IMR-90 (cell line): ENCODE measurements around the gene EEF1G. TPM values are rescaled to one million over a fixed set of nuclear protein-coding genes. Genes with fewer than 3 reads are reported as not detected.

Experiments
- ATAC-seq: fragments of 200-7000 bp; cut with Tn5 transposase; 2 replicates; pipeline ENCODE4 v1.9.1; 2020; ENCODE audit warnings: low read depth, mild to moderate bottlenecking, moderate library complexity
- BruUV-seq: library from RNA; stranded (reverse); fragments of 400-500 nt; replicated peaks from 2 replicates; lab custom pipeline; 2021; lab: Mats Ljungman, UMichigan
- CTCF ChIA-PET: fragments of 300-600 bp; formaldehyde crosslinking; extraction: SDS; loops from one replicate; lab custom pipeline; 2021; ENCODE audit warnings: antibody characterized with exemption; lab: Yijun Ruan, JAX
- POLR2A ChIA-PET: fragments of 300-600 bp; sonication (Branson Sonifier 250); formaldehyde crosslinking; loops from one replicate; lab custom pipeline; 2022; ENCODE audit warnings: antibody characterized with exemption; ENCODE audit not compliant: unreplicated experiment; lab: Charles Lee
- DNase-seq: peaks from one replicate; pipeline ENCODE4 v3.0.0; 2013
- H2AFZ ChIP-seq: replicated peaks from 2 replicates; pipeline ENCODE3; 2013; ENCODE audit warnings: low read length, mild to moderate bottlenecking; ENCODE audit not compliant: poor library complexity
- H2AK5ac ChIP-seq: 2 replicates; pipeline ENCODE4 v1.6.1; 2013; ENCODE audit warnings: low read depth, low read length, inconsistent platforms
- H2AK9ac ChIP-seq: replicated peaks from 2 replicates; pipeline ENCODE3; 2013; ENCODE audit warnings: mild to moderate bottlenecking, low read depth, low read length, moderate library complexity; ENCODE audit not compliant: poor library complexity
- H2BK120ac ChIP-seq: 2 replicates; pipeline ENCODE4 v1.6.1; 2013; ENCODE audit warnings: low read depth, low read length, inconsistent platforms
- H2BK15ac ChIP-seq: 3 replicates; pipeline ENCODE4 v1.6.1; 2013; ENCODE audit warnings: low read depth, low read length, inconsistent platforms
- H2BK20ac ChIP-seq: 2 replicates; pipeline ENCODE4 v1.6.1; 2013; ENCODE audit warnings: low read depth, mild to moderate bottlenecking, inconsistent platforms, low read length, moderate library complexity
- H2BK5ac ChIP-seq: 2 replicates; pipeline ENCODE4 v1.6.1; 2013; ENCODE audit warnings: mild to moderate bottlenecking, low read depth, low read length, inconsistent platforms; ENCODE audit not compliant: poor library complexity, severe bottlenecking
- H3K14ac ChIP-seq: replicated peaks from 2 replicates; pipeline ENCODE4 v1.6.1; 2013; ENCODE audit warnings: low read depth, low read length, inconsistent platforms
- H3K18ac ChIP-seq: 2 replicates; pipeline ENCODE4 v1.6.1; 2013; ENCODE audit warnings: low read depth, low read length, control low read depth
- H3K23ac ChIP-seq: 2 replicates; pipeline ENCODE4 v1.6.1; 2013; ENCODE audit warnings: low read depth, low read length, inconsistent platforms
- H3K27ac ChIP-seq: 2 replicates; pipeline ENCODE4 v1.5.1; 2013; ENCODE audit warnings: mild to moderate bottlenecking, control low read depth, low read length; ENCODE audit not compliant: insufficient read depth
- H3K27me3 ChIP-seq: 2 replicates; pipeline ENCODE4 v1.6.1; 2013; ENCODE audit warnings: low read length; ENCODE audit not compliant: control insufficient read depth, insufficient read depth
- H3K36me3 ChIP-seq: 2 replicates; pipeline ENCODE4 v1.6.1; 2013; ENCODE audit warnings: low read length, mixed read lengths; ENCODE audit not compliant: control insufficient read depth, insufficient read depth
- H3K4ac ChIP-seq: 2 replicates; pipeline ENCODE4 v1.6.1; 2013; ENCODE audit warnings: low read depth, low read length, inconsistent platforms
- H3K4me1 ChIP-seq: 2 replicates; pipeline ENCODE4 v1.6.1; 2013; ENCODE audit warnings: low read length, mixed read lengths; ENCODE audit not compliant: control insufficient read depth, insufficient read depth
- H3K4me2 ChIP-seq: 2 replicates; pipeline ENCODE4 v1.6.1; 2013; ENCODE audit warnings: low read depth, mild to moderate bottlenecking, control low read depth, low read length, moderate library complexity
- H3K4me3 ChIP-seq: 2 replicates; pipeline ENCODE4 v1.5.1; 2013; ENCODE audit warnings: low read depth, mild to moderate bottlenecking, control low read depth, low read length, moderate library complexity; ENCODE audit not compliant: insufficient read depth
- H3K56ac ChIP-seq: 2 replicates; pipeline ENCODE4 v1.6.1; 2013; ENCODE audit warnings: low read length, inconsistent platforms; ENCODE audit not compliant: insufficient read depth; ENCODE audit errors: extremely low read depth
- H3K79me1 ChIP-seq, 2 experiments: 2 replicates each; pipeline ENCODE4 v1.6.1; 2013; ENCODE audit warnings: low read length in 2 of 2, inconsistent platforms in 1 of 2, low read depth in 1 of 2
- H3K9ac ChIP-seq: 2 replicates; pipeline ENCODE4 v1.6.1; 2013; ENCODE audit warnings: low read depth, low read length, control low read depth
- H3K9me1 ChIP-seq: 2 replicates; pipeline ENCODE4 v1.6.1; 2013; ENCODE audit warnings: low read length, inconsistent platforms; ENCODE audit not compliant: insufficient read depth
- H3K9me3 ChIP-seq: 2 replicates; pipeline ENCODE4 v1.6.1; 2013; ENCODE audit warnings: low read length; ENCODE audit not compliant: control insufficient read depth, insufficient read depth
- H4K20me1 ChIP-seq: 2 replicates; pipeline ENCODE4 v1.6.1; 2013; ENCODE audit warnings: low read length, inconsistent platforms; ENCODE audit not compliant: insufficient read depth
- H4K5ac ChIP-seq: 2 replicates; pipeline ENCODE4 v1.6.1; 2013; ENCODE audit warnings: mild to moderate bottlenecking, low read depth, low read length, control low read depth
- H4K8ac ChIP-seq, 2 experiments: 2 replicates each; pipeline ENCODE4 v1.6.1; 2013; ENCODE audit warnings: low read depth in 2 of 2, low read length in 2 of 2, control low read depth in 1 of 2, inconsistent platforms in 1 of 2
- H4K91ac ChIP-seq: 2 replicates; pipeline ENCODE4 v1.6.1; 2013; ENCODE audit warnings: low read depth, low read length, inconsistent platforms; ENCODE audit not compliant: insufficient read depth
- CHD1 ChIP-seq: IDR thresholded peaks from 2 replicates; pipeline ENCODE4 v1.6.1; 2012; ENCODE audit warnings: low read depth, low read length, improper control_type of control experiment
- ELK1 ChIP-seq: fragments of 150-350 bp; IDR thresholded peaks from 2 replicates; pipeline ENCODE4 v1.6.1; 2016; ENCODE audit warnings: low read depth, mild to moderate bottlenecking, low read length, moderate library complexity, borderline replicate concordance
- MAZ ChIP-seq: IDR thresholded peaks from 2 replicates; pipeline ENCODE4 v1.6.1; 2012; ENCODE audit warnings: low read depth, mild to moderate bottlenecking, low read length, improper control_type of control experiment, moderate library complexity, borderline replicate concordance
- MXI1 ChIP-seq: IDR thresholded peaks from 2 replicates; pipeline ENCODE4 v1.6.1; 2012; ENCODE audit warnings: low read depth, mild to moderate bottlenecking, low read length, moderate library complexity, borderline replicate concordance
- NFE2L2 ChIP-seq: fragments of 150-350 bp; IDR thresholded peaks from 2 replicates; pipeline ENCODE4 v1.6.1; 2016; ENCODE audit warnings: low read depth, mild to moderate bottlenecking, low read length
- POLR2A ChIP-seq: IDR thresholded peaks from 2 replicates; pipeline ENCODE4 v1.6.1; 2012; ENCODE audit warnings: mild to moderate bottlenecking, low read depth, low read length
- RAD21 ChIP-seq: IDR thresholded peaks from 2 replicates; pipeline ENCODE4 v1.6.1; 2012; ENCODE audit warnings: low read length, improper control_type of control experiment
- RCOR1 ChIP-seq: IDR thresholded peaks from 2 replicates; pipeline ENCODE4 v1.6.1; 2012; ENCODE audit warnings: mild to moderate bottlenecking, low read length, improper control_type of control experiment; ENCODE audit not compliant: insufficient replicate concordance
- WGBS, 2 experiments: methylation state at CpG; one replicate each; pipeline versions ENCODE4 v1.1.5 to v1.1.7; 2013; ENCODE audit warnings: missing lambda C conversion rate in 2 of 2; ENCODE audit not compliant: insufficient read length in 1 of 2; ENCODE audit errors: extremely low coverage in 2 of 2; 5-methylcytosine and 5-hydroxymethylcytosine counted together
- dilution Hi-C: fragments of 300-500 bp; cut with HindIII; formaldehyde crosslinking; loops from one replicate; pipeline ENCODE4 v1.14.3; 2018; ENCODE audit warnings: low sequenced_read_pairs; ENCODE audit not compliant: unreplicated experiment
- in situ Hi-C: fragments of 300-500 bp; cut with MboI; formaldehyde crosslinking; loops from 3 replicates; pipeline ENCODE4 v1.14.3; 2019; ENCODE audit warnings: low sequenced_read_pairs, inconsistent platforms, mixed read lengths
- intact Hi-C: fragments of 100-400 bp; cut with micrococcal nuclease; formaldehyde crosslinking; loops from 2 replicates; pipeline ENCODE4 v1.10.0; 2022
- polyA plus RNA-seq, 3 experiments: library from polyadenylated mRNA; depleted of rRNA; stranded (reverse); fragments of >200 nt; gene quantifications; 2 replicates each; pipeline ENCODE4 v1.2.3, GENCODE V29; 2012; ENCODE audit warnings: low replicate concordance in 1 of 3
- total RNA-seq: library from RNA; depleted of rRNA; stranded (reverse); fragments of >200 nt; gene quantifications from 2 replicates; pipeline ENCODE4 v1.2.3, GENCODE V29; 2012

The EEF1G gene
- total and polyA plus RNA-seq, 2 of the 4 experiments (the other 2 are of a cell fraction) = 1,684 to 1,857 TPM

GRCh38 chr11:62539238-62539925 lies 34.3 kb downstream of the EEF1G start:
- Histone ChIP-seq H4K8ac (no peak overlapping the region), H3K27me3 (no peaks in the 10 kb centered on the region), H3K23ac (peak overlapping the region; percentile 85), H3K4me3 (no peak overlapping the region), H3K4ac (peak overlapping the region; percentile 48; the same call in 1 of the 2 replicates), H2AFZ (peak overlapping the region; percentile 54), H2BK120ac (no peak overlapping the region), H3K56ac (no peak overlapping the region), H2AK9ac (peak overlapping the region; percentile 80), H4K20me1 (peaks cover 100% of the 10 kb centered on the region), H3K4me2 (peak overlapping the region; percentile 83), H3K9me1 (peaks cover 19% of the 10 kb centered on the region), H3K36me3 (peaks cover 35% of the 10 kb centered on the region), H3K14ac (peak overlapping the region; percentile 64; the same call in 1 of the 2 replicates), H3K9ac (0 out of 2 replicates have a peak overlapping the region, but pooled peaks have one; percentile 1), H3K9me3 (no peaks in the 10 kb centered on the region), H2BK5ac (peak overlapping the region; percentile 71), H3K4me1 (peaks cover 52% of the 10 kb centered on the region), H3K18ac (no peak overlapping the region), H3K27ac (peak overlapping the region; percentile 57), H3K79me1 (peaks cover 0 to 42% of the 10 kb centered on the region in 2 experiments; a peak in 2 of 4 replicates), H4K91ac (no peak overlapping the region), H2BK15ac (no peak overlapping the region), H2BK20ac (peak overlapping the region; percentile 24; the same call in 1 of the 2 replicates), H2AK5ac (peak overlapping the region; percentile 45), H4K5ac (no peak overlapping the region)
- in situ Hi-C loops (no loop called here), intact Hi-C loops (no loop called here), dilution Hi-C loops (no loop called here)
- peak; percentile 93 for DNase-seq
- peak; percentile 41 for ATAC-seq
- ChIA-PET POLR2A (interaction anchor here (0.6 to 0.8 kb wide), 4 partner anchors 35 to 569 kb away, joined by 3 read pairs; partner anchors contain the start of gene TUT1), CTCF (interaction anchor here (1.5 to 1.9 kb wide), 3 partner anchors 22 to 144 kb away, joined by 3 to 8 read pairs (median 4); no protein-coding TSS in a partner anchor)
- BruUV-seq = no TSS peak
- TF ChIP-seq RAD21 (peak; percentile 4; the same call in 1 of the 2 replicates), MAZ (peak; percentile 90), RCOR1 (no peak), MXI1 (peak; percentile 60; the same call in 1 of the 2 replicates), CHD1 (no peak), NFE2L2 (no peak), ELK1 (no peak), POLR2A (no peak)
- WGBS, 2 experiments = 55% methylated on average over 4 of the region's 13 CpGs; no CpG with 5 or more reads in 1 of the 2 experiments
